NCI-H128 (cell line): ENCODE data around the gene GLDC.
"Not testable (repeated sequence)": the region's sequence is repeated elsewhere in the genome, so short reads cannot be mapped to it uniquely, and the experiment has no call there.

ENCODE experiments used
- DNase-seq: peaks from one replicate; lab custom pipeline; 2025; ENCODE audit not compliant: unreplicated experiment; lab: John Stamatoyannopoulos, UW

The GLDC gene

GRCh38 chr9:6575324-6576034 is 70.0 kb downstream of the GLDC start:
- DNase-seq = no peak

GRCh38 chr9:6567140-6567591 is 78.4 kb downstream of the GLDC start:
- no peak for DNase-seq

GRCh38 chr9:6566409-6567139 is 79.0 kb downstream of the GLDC start:
- no peak for DNase-seq

- DNase-seq = no peak
Observed at GRCh38 chr9:6565312-6565711, 80.2 kb downstream of the GLDC start.

- DNase-seq = no peak
Observed at GRCh38 chr9:6564868-6565267, 80.7 kb downstream of the GLDC start.

- no peak for DNase-seq
Observed at GRCh38 chr9:6564360-6564759, 81.2 kb downstream of the GLDC start.

GRCh38 chr9:6562871-6563430 is 82.6 kb downstream of the GLDC start:
- no peak for DNase-seq

GRCh38 chr9:6562201-6562600 is 83.3 kb downstream of the GLDC start:
- no peak for DNase-seq

GRCh38 chr9:6557883-6558616 is 87.5 kb downstream of the GLDC start:
- DNase-seq = no peak

- DNase-seq = no peak
Observed at GRCh38 chr9:6553866-6554265, 91.7 kb downstream of the GLDC start.

- DNase-seq = no peak
Observed at GRCh38 chr9:6552498-6553121, 92.9 kb downstream of the GLDC start.

GRCh38 chr9:6552033-6552432 is 93.5 kb downstream of the GLDC start:
- DNase-seq = no peak

GRCh38 chr9:6551136-6551535 is 94.4 kb downstream of the GLDC start:
- DNase-seq = no peak

GRCh38 chr9:6549106-6549800 is 96.3 kb downstream of the GLDC start:
- DNase-seq = no peak

- DNase-seq = no peak
Observed at GRCh38 chr9:6545017-6545691, 100.4 kb downstream of the GLDC start.

- no peak for DNase-seq
Observed at GRCh38 chr9:6543204-6543603, 102.3 kb downstream of the GLDC start.

- not testable (repeated sequence) for DNase-seq
Observed at GRCh38 chr9:6542617-6543016, 102.9 kb downstream of the GLDC start.

- no peak for DNase-seq
Observed at GRCh38 chr9:6538666-6539071, 106.9 kb downstream of the GLDC start.

GRCh38 chr9:6535594-6535993 is 109.9 kb downstream of the GLDC start:
- no peak for DNase-seq
